Cardiac septum (tissue), 1 donor: Measurements from ENCODE around the gene CMKLR1. TPM values are rescaled to one million over a fixed set of nuclear protein-coding genes. Genes with fewer than 3 reads are reported as not detected.

Source experiments
- DNase-seq: peaks from one replicate; pipeline ENCODE4 v3.0.0-alpha.2; 2020; ENCODE audit warnings: low spot score
- intact Hi-C: fragments of 100-400 bp; cut with DNase I; formaldehyde crosslinking; loops from one replicate; pipeline ENCODE4 v1.14.0; 2022
- total RNA-seq: library from RNA; stranded (reverse); fragmentation: NEBNext Ultra II Directional; extraction: Animal tissue kit (Norgen Biotek cat#: 25700); gene quantifications from one replicate; pipeline ENCODE4 v1.2.1, GENCODE V29; 2021
- donor health status: DM: no; HTN: no; CAD: no.

CMKLR1 gene
- total RNA-seq, 1 donor from 2014 or later = 21.0 TPM

DNA sequence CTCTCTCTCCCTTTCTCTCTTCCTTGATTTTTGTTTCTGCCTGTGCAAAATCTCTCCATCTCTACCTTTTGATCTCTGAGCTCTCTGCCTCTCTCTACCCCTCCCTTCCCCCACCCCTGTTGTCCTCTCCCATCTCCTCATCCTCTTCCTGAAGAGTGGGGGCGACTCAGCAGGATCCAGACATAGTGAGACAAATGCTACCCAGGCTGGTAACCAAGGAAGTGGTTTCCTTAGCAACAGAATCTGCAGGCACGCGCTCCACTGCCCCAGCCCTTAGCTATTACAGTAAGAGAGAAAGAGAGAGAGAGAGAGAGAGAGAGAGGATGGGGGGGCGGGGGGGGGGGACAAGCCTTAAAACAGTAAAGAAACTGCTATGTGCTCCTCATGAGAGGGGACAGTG lies 85.6 kb downstream of the CMKLR1 start:
- DNase-seq = no peak
- intact Hi-C loops = no loop called here

DNA sequence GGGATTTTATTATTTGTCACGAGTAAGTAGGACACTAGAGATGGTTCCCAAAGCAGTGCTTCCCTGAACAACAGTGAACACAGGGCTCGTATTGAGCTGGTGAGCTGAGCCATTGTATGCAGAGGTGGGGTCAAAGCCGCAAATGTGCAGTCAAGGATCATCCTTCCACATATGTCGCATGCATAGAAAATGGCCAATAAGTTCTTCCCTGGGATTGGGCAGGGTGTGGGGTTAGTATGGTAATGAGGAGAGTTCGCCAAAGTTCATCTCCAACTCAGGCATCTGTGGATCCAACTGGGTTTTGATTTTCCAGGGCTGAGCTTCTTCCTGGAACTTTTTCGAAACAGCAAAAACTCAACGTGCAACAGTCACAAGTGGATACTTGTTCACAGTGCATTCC lies 86.6 kb downstream of the CMKLR1 start:
- intact Hi-C loops = no loop called here
- DNase-seq = no peak

- no peak for DNase-seq
- intact Hi-C loops = no loop called here
Observed at GRCh38 chr12:108248011-108248410, 91.1 kb downstream of the CMKLR1 start.

DNA sequence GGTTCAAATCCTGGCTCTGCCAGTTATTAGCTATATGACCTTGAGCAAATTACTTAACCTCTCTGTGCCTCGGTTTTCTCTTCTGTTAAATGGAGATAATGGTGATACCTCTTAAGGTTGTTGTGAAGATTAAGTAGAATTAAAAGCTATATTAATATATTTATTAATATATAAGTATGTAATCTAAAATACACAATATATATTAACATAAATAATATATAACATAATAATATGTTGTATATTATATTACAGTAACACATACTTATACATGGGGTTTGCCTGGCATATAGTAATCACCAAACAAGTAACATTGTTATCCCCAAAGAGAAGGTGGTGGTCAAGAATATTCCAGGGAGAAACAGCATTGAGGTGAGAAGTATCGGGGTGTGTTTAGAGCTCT lies 92.0 kb downstream of the CMKLR1 start:
- DNase-seq = no peak
- intact Hi-C loops = no loop called here

GRCh38 chr12:108241986-108242703 lies 97.0 kb downstream of the CMKLR1 start:
- no peak for DNase-seq
- intact Hi-C loops = no loop called here

DNA sequence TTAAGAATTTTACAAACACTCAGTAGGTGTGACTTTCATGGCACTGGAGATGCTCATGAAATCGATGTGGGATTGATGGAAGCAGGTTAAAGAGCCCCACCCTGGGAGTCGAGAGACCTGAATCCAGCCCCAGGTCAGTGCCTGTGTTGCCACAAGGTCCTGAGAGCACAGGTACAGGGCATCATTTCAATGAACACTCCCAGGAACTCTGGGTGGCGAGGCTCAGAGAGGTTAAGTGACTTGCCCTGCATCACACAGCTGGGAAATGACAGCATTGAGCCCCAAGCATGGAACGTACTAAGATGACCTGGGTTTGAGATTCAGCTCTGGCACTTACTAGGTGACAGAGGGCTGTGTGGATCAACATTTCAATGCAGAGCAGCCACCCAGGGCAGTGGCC lies 98.2 kb downstream of the CMKLR1 start:
- DNase-seq = no peak
- intact Hi-C loops = no loop called here

DNA sequence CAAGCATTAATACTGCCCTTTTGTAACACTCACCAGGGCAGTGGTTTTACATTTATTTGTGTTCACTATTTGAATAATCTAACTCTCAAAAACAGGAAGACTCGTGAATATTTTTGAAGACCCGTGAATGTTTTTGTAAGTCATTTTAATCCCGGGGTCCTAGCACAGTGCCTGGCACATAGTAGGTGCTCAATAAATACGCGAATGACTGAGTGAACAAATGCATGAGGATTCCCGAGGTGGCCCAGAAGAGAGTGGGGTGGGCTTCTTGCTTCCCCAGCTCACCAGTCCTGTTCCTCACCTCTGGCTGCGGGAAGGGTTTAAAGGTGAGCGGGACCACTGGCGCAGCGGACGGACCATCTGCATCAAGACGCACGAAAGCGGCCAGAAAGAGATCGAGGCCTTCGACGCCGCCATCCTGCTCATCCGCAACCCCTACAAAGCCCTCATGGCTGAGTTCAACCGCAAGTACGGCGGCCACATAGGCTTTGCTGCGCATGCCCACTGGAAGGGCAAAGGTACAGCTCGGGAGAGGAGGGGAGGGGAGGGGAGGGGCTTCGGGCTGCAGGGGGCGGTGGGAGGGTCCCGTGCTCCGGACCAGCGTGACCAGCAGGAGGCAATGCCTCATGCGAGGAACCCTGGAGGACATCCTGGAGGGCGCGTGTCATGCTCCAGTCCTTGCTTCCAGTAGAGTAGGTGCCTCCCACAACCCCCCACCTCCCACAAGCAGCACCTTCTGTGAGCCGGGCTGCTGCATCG lies 98.9 kb downstream of the CMKLR1 start:
- intact Hi-C loops = no loop called here
- DNase-seq = no peak

DNA sequence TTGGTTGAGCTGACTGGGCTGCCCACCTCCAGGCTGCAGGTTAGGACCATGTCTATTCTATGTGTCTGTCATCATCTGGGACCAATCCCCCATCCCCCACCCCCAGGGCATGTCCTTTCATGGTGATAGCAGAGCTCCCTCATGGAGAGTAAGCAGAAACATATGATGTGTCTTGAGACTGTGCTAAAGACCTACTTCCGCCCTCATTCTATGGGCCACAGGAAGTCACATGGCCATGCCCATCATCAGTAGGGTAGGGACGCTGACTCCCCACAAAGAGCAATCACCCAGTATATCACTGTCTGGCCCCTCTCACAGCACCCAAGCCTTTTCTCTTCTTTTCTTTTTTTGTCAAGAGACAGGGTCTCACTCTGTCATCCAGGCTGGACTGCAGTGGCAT lies 99.7 kb downstream of the CMKLR1 start:
- intact Hi-C loops = loop anchor here (10.0 kb wide), 1 partner anchor 215 kb away; no protein-coding TSS in a partner anchor
- no peak for DNase-seq

GRCh38 chr12:108238474-108238873 lies 100.6 kb downstream of the CMKLR1 start:
- intact Hi-C loops = loop anchor here (10.0 kb wide), 1 partner anchor 216 kb away; no protein-coding TSS in a partner anchor

More at GRCh38 chr12:108238474-108238873, 100.6 kb downstream of the CMKLR1 start:
- DNase-seq = no peak

Other genes with a start within 250 kb of the CMKLR1 start
- gene WSCD2, start 210.0 kb downstream of the CMKLR1 start, total RNA-seq = 0.40 TPM
- gene FICD, start 176.0 kb upstream of the CMKLR1 start, total RNA-seq = 3.8 TPM
- gene SART3, start 221.9 kb upstream of the CMKLR1 start, total RNA-seq = 29.2 TPM
- 432 TPM for gene ISCU, start 223.3 kb upstream of the CMKLR1 start, total RNA-seq